Stimulated activated CD8-positive, alpha-beta memory T cell treated with anti-CD3 and anti-CD28 coated beads, Interleukin-7, amount 100 ng/mL, for 24 hours (primary cell): Measurements from ENCODE around the gene SAMD8.
A peak's percentile ranks its signal among the peaks of the same experiment; 100 is the strongest.
"Not testable (repeated sequence)": the region's sequence is repeated elsewhere in the genome, so short reads cannot be mapped to it uniquely, and the experiment has no call there.

Experiments
- DNase-seq: peaks from one replicate; pipeline ENCODE4 v3.0.0-alpha.2; 2020; ENCODE audit warnings: low read depth

The SAMD8 gene

GRCh38 chr10:75195035-75195763 is 83.7 kb downstream of the SAMD8 start:
- no peak for DNase-seq

GRCh38 chr10:75197066-75197465 is 85.6 kb downstream of the SAMD8 start:
- no peak for DNase-seq

GRCh38 chr10:75197906-75198305 is 86.5 kb downstream of the SAMD8 start:
- no peak for DNase-seq

GRCh38 chr10:75199949-75200348 is 88.5 kb downstream of the SAMD8 start:
- DNase-seq, result not testable (repeated sequence)

DNA sequence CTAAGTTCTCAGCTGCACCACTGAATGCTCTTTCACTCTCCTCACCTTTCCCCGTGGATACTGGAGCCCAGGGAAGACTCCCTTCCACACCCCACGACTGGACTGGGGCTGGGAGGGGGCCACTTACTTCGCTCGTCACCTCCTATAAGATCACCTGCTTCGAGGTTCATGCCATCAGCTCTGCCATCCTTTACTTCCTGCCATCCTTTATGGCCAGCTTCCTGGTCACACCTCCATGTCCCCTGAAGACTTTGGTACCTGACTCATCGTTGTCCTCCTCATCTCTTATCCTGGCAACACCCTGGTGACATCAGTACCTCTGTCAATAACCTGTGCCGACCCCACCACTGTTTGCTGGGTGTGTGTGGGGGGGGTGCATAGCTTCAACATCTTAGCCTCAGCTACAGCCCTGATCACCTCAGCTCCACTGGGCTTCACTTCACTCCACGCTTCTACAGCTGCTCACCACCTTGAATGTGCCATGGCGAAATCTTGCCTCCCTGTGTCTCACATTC is 90.4 kb downstream of the SAMD8 start:
- no peak for DNase-seq

GRCh38 chr10:75202321-75203045 is 91.0 kb downstream of the SAMD8 start:
- no peak for DNase-seq

DNA sequence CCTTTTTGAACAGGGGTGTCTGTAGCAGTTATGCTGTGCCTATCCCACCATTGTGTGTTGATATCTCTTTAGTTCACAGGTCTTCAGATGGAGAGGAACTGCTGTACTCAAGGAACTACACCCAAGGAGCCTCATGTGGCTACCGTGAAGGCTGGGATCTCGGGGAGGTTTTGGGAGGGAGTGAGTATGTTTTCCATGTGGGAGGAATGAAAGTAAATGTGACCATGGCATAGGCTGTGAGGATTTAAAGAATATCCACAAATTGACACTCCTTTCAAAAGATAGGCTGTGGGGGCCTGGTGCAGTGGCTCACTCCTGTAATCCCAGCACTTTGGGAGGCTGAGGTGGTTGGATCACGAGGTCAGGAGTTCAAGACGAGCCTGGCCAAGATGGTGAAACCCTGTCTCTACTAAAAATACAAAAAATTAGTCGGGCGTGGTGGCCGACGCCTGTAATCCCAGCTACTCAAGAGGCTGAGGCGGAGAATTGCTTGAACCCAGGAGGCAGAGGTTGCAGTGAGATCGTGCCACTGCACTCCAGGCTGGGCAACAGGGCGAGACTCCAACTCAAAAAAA is 91.7 kb downstream of the SAMD8 start:
- not testable (repeated sequence) for DNase-seq

GRCh38 chr10:75203724-75204123 is 92.3 kb downstream of the SAMD8 start:
- no peak for DNase-seq

GRCh38 chr10:75205908-75206307 is 94.5 kb downstream of the SAMD8 start:
- no peak for DNase-seq

- DNase-seq, result not testable (repeated sequence)
Measured at GRCh38 chr10:75206638-75207037, 95.2 kb downstream of the SAMD8 start.

DNA sequence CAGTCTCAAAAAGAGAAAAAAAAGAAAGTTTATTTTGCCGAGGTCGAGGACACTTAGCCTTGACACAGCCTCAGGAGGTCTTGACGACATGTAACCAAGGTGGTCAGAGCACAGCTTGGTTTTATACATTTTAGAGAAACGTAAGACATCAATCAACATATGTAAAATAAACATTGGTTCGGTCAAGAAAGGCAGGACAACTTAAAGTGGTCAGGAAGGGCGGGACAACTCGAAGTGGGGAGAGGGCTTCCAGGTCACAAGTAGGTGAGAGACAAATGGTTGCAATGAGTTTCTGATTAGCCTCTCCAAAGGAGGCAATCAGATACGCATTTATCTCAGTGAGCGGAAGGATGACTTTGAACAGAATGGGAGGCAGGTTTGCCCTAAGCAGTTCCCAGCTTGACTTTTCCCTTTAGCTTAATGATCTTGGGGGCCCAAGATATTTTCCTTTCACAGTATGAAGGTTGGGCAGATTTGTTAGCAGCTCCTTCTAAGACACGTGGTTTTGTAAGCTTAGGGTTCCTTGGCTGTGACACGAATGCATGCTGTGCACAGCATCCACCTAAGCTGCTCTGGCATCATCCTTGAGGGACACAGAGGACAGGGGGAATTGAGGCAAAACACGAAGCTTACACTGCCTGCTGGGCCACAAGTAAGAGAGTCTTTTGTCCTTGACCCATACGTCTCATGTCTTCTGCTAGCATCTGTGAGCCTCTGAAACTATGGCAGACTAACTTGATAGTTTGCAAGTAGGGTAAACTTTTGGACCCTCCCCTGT is 95.8 kb downstream of the SAMD8 start:
- no peak for DNase-seq

GRCh38 chr10:75207857-75208144 is 96.3 kb downstream of the SAMD8 start:
- DNase-seq, result no peak

DNA sequence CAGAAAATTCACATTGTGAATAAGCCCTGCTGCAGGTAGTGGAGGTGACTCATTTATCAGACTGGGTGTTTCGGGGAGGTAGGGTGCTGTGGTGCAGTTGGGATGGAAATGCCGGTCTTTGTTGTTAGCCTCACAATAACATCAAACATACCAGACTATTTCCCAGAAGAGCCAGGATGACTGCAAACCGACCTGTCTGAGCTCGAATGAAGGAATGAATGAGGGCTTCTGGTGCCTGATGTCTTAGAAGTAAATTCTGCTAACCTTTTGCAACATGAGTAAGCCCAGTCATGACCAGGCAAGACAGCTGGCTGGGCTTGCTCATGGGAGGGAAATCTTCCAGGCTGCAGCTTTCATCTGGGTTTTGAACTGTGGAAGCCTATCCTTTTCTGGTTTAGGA is 96.7 kb downstream of the SAMD8 start:
- DNase-seq, result no peak

DNA sequence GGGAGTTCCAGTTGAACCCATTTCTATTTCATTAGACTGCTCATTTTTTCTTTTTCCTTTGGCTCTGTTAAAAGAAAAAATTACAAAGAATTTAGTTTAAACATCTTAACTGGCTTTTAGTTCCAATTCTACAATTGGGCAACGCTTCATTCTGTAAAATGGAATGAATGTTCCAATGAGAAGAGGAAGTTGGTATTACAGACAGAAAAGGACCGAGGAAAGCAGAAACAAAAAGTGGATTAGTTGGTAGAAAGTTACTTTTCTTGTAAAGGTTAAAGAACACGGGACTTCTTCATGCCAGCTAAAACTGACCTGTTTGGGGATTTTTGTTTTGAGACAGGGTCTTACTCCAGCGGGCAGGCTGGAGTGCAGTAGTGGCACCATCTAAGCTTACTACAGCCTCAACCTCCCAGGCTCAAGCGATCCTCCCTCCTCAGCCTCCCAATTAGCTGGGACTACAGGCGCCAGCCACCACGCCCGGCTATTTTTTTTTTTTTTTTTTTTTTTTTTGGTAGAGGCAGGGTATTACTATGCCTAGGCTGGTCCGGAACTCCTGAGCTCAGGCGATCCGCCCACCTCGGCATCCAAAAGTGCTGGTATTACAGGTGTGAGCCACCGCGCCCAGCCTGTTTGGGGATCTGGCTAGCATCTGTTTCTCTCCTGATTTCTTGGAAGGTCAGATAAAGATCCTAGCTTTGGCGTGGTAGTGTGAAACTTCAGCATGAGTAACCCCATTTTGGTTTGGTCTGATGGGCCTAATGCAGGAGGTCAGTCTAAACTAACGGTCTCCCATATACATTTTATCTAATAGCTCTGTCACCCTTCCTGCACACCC is 97.8 kb downstream of the SAMD8 start:
- DNase-seq, result no peak

DNA sequence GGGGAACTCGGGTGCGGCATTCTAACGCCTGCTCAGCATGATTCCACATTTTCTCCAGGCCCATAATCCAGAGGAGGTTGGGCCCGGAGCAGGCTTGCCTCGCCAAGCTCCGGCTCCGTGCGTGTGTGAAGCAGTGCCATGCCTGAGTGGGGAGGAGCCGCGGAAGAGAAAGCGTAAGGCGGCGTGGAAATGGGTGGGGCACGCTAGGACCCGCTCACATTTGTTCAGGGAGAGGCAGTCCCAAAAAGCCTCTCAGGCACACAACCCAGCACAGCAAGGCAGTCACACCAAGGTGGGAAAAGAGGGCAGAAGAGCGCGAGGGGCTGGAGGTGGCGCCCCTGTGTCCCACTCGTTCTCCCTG is 98.4 kb downstream of the SAMD8 start:
- DNase-seq, result peak; percentile 44

DNA sequence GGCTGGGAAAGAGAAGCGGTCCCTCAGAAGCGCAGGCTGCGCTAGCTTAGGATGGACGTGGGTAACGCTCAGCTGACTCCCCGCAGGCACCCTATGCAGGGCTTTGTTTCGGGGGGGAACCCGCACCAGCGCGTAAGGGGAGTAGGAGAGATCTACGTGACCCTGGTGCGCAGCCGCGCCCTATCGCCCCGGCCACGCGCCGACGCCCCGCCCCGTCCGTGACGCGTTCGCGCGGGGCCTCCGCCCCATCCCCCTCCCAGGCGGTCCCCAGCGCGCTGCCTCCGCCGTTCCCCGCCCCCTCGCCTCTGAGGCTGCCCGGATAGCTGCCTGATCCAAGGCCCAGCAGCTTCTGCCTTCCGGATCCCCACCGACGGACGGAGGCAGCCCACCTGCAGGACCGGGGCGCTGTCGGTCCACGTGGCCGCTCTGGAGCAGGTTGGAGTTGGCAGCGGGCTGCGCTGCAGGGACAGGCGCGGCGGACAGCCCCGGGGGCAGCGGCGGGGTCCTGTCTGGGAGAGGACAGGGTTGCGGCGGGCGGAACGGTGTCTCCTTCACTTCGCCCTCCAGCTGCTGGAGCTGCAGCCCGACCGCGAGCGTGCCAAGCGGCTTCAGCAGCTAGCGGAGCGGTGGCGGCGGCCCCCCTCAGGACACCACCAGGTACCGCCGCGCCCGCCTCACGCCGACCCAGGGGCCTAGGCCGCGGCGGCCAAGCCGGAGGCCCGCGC is 99.0 kb downstream of the SAMD8 start, which contains the start of gene VDAC2:
Gene VDAC2 (plus strand): TSS at position 515 of the 725 bp plus-strand sequence. CDS start 363 bp downstream, outside the sequence.
- peak; percentile 85 for DNase-seq

DNA sequence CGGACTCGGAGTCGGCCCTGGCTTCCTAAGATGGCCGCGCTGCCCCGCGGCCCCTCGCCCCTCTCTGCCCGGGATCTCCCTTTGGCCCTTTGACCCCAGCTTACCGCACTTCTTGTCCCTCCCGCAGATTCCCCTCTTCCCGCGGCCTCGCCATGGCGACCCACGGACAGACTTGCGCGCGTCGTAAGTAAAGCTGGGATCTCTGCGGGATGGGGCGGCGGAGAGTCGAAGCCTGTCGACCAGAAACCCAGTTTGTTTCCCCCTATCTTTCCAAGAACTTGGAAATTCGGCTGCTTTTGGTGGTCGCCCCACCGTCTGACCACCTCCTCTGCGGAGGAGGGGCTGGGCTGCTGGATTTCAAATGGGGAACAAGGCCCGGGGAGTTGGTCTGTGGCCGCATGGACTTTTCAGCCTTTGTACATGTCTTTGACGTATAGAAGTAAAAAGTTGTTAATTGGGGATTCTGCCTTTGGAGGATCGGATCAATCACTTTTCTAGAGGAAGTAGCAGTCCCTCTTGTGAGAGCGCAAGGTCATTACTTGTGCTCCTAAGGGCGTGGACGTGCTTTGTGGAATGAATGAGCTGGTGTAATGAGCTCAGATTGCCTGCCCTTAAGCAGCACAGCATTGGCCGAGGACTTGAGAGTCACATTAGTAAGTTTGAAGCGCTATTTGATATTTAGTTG is 99.7 kb downstream of the SAMD8 start:
- DNase-seq, result no peak

DNA sequence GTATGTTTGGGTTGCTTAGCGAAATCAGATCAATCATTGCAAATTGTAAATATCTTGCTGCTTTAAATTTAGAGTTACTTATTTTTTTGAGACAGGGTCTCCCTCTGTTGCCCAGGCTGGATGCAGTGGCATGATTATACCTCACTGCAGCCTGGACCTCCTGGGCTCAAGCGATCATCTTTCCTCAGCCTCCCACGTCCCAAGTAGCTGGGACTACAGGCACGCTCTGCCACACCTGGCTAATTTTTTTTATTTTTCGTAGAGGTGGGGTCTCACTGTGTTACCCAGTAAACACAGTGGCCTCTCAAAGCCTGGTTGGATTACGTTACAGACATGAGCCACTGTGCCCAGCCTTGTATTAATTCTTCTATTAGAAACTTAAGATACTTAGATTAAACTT is 100.9 kb downstream of the SAMD8 start:
- no peak for DNase-seq

- no peak for DNase-seq
Measured at GRCh38 chr10:75220274-75220673, 108.8 kb downstream of the SAMD8 start.

DNA sequence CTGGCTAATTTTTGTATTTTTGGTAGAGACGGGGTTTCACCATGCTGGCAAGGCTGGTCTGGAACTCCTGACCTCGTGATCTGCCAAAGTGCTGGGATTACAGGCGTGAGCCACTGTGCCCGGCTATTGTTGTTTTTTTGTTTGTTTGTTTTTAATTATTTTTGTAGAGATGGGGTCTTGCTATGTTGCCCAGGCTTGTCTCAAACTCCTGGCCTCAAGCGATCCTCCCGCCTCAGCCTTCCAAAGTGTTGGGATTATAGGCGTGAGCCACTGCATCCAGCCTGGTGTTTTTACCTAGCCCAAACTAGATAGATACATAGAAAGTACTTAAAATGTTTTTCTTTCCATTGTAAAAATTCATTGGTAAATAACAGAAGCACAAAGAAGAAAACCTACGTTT is 110.0 kb downstream of the SAMD8 start:
- not testable (repeated sequence) for DNase-seq
